ENCODE results near the gene RNF213. TPM values are rescaled to one million over a fixed set of nuclear protein-coding genes. Genes with fewer than 3 reads are reported as not detected.

RNF213 gene
- total RNA-seq, 4 donors from 2014 or later: 57.8 to 197 (median 94.1) TPM

DNA sequence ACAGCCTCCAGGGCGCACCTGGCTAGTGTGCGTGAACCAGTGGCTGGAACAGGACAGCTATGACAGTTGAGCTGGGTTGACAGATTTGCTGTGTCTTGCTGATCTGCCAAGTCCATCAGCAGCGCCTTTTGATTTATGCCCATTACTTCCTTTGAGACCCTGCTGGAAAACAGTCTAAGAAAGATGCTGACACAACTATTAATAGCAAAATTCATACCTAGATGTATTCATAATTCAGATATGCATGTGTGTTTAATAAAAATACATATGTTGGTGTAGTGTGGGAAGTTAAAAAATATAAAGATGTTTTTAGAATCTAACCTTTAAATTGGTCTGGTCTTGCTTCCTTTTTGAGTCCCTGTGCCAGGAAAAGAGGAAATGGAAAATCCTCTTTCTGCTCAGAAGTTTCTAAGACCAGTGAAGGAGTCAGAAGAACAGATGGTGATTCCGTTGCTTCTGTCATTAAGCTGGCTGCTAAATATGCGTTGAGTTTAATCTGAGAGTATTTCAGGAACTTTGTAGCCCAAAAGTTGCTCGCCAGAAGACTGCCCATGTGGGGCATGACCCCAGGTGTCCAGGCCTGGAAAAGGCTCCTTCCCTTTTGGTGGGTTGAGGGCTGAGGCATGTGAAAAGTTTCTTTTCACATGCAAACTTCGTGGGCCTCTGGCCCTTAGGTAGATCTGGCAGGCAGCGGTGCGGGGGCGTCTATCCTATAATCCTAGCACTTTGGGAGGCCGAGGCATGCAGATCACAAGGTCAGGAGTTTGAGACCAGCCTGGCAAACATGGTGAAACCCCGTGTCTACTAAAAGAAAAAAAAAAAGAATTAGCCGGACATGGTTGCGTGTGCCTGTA lies 114.3 kb downstream of the RNF213 start:
- no peak overlapping the region for H3K27ac ChIP-seq
- 81% methylated on average over 11 of the region's 14 CpGs for WGBS
- TF ChIP-seq EP300 (IDR thresholded peaks at IDR 0.05): no peak
- H3K4me3 ChIP-seq: no peak overlapping the region
- peaks cover 99% of the 10 kb centered on the region for H3K36me3 ChIP-seq
- H3K4me1 ChIP-seq: no peaks in the 10 kb centered on the region
- DNase-seq (ENCODE audit: low spot score in 2 of 2): peak in 1 of 2 donors; percentile 36
- H3K27me3 ChIP-seq: no peaks in the 10 kb centered on the region
- H3K9me3 ChIP-seq: no peaks in the 10 kb centered on the region

DNA sequence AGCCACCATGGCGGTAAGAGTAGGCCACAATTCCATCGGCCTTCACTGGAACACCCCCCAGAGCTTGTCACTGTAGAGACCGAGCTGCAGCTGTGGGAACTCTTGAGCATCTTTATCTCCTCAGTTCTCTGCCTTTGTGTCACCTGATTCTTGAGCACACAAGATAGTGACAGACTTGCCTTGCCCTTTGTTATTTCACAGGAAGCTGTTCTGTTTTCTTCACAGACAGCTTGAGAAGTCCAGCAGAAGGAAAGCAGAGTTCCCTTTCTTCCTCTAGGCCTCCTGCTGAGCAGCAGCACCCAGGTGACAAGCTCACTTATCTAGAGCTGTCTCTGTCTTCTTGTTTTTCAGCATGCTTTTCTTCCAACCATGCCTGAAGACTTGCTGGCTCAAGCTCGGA lies 115.9 kb downstream of the RNF213 start:
- Histone ChIP-seq H3K36me3 (peaks cover 99% of the 10 kb centered on the region), H3K27ac (no peak overlapping the region), H3K4me3 (no peak overlapping the region), H3K9me3 (no peaks in the 10 kb centered on the region), H3K27me3 (no peaks in the 10 kb centered on the region), H3K4me1 (no peaks in the 10 kb centered on the region)
- WGBS: 94% methylated on average over 3 of the region's 4 CpGs
- TF ChIP-seq EP300 (IDR thresholded peaks at IDR 0.05) (no peak), POLR2A (IDR thresholded peaks at IDR 0.05) (no peak), CTCF (IDR thresholded peaks at IDR 0.05) (no peak), POLR2AphosphoS5 (IDR thresholded peaks at IDR 0.05) (no peak)
- DNase-seq (ENCODE audit: low spot score in 2 of 2): no peak

GRCh38 chr17:80377798-80378197 lies 117.1 kb downstream of the RNF213 start:
- TF ChIP-seq EP300 (IDR thresholded peaks at IDR 0.05) (no peak), POLR2A (IDR thresholded peaks at IDR 0.05) (no peak), POLR2AphosphoS5 (IDR thresholded peaks at IDR 0.05) (no peak), CTCF (IDR thresholded peaks at IDR 0.05) (no peak)

DNA sequence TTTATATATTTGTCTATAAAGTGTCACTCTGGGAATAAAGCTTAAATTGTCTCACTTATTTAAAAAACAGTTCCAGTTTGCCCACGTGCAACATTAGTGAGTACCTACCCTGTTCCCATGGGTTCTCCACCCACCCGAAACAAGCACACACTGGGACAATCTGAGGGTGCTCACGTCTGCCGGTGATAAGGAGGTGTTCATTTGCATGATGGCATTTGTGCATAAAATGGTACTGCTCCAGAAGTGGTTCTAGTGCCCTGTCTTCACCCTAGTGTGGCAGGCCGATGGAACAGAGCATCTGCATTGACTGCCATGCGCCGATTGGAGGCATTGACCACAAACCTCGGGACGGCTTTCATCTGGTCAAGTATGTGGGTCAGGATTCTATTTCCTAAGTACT lies 118.7 kb downstream of the RNF213 start:
- no peaks in the 10 kb centered on the region for H3K27me3 ChIP-seq
- no peaks in the 10 kb centered on the region for H3K4me1 ChIP-seq
- no peaks in the 10 kb centered on the region for H3K9me3 ChIP-seq
- WGBS: 91% methylated on average over 9 of the region's 9 CpGs
- no peak for TF ChIP-seq EP300 (IDR thresholded peaks at IDR 0.05)
- TF ChIP-seq CTCF (IDR thresholded peaks at IDR 0.05): no peak
- no peak for TF ChIP-seq POLR2A (IDR thresholded peaks at IDR 0.05)
- TF ChIP-seq POLR2AphosphoS5 (IDR thresholded peaks at IDR 0.05): no peak
- no peak for DNase-seq (ENCODE audit: low spot score in 2 of 2)
- H3K36me3 ChIP-seq: peaks cover 98% of the 10 kb centered on the region
- no peak overlapping the region for H3K27ac ChIP-seq
- H3K4me3 ChIP-seq: no peak overlapping the region

More at GRCh38 chr17:80377798-80378197, 117.1 kb downstream of the RNF213 start:
- Histone ChIP-seq H3K27me3 (no peaks in the 10 kb centered on the region), H3K9me3 (no peaks in the 10 kb centered on the region), H3K4me3 (no peak overlapping the region), H3K27ac (no peak overlapping the region), H3K4me1 (no peaks in the 10 kb centered on the region), H3K36me3 (peaks cover 98% of the 10 kb centered on the region)
- 91% methylated on average over 5 of the region's 9 CpGs for WGBS
- peak in 1 of 2 donors; percentile 36 for DNase-seq (ENCODE audit: low spot score in 2 of 2)

- no peaks in the 10 kb centered on the region for H3K4me1 ChIP-seq
- TF ChIP-seq POLR2AphosphoS5 (IDR thresholded peaks at IDR 0.05) (no peak), POLR2A (IDR thresholded peaks at IDR 0.05) (no peak)
- peaks cover 98% of the 10 kb centered on the region for H3K36me3 ChIP-seq
- H3K27ac ChIP-seq: no peak overlapping the region
- H3K4me3 ChIP-seq: no peak overlapping the region
- no peaks in the 10 kb centered on the region for H3K27me3 ChIP-seq
- no peak for DNase-seq (ENCODE audit: low spot score in 2 of 2)
- WGBS: 92% methylated on average over 6 of the region's 6 CpGs
- no peaks in the 10 kb centered on the region for H3K9me3 ChIP-seq
These were observed 119.4 kb downstream of the RNF213 start for GRCh38 chr17:80380068-80380467.

- H3K4me1 ChIP-seq: no peaks in the 10 kb centered on the region
- H3K36me3 ChIP-seq: peaks cover 98% of the 10 kb centered on the region
- WGBS: 88% methylated on average over 20 of the region's 21 CpGs
- H3K27me3 ChIP-seq: no peaks in the 10 kb centered on the region
- H3K4me3 ChIP-seq: no peak overlapping the region
- no peak for DNase-seq (ENCODE audit: low spot score in 2 of 2)
- TF ChIP-seq EP300 (IDR thresholded peaks at IDR 0.05) (no peak), CTCF (IDR thresholded peaks at IDR 0.05) (no peak), POLR2AphosphoS5 (IDR thresholded peaks at IDR 0.05) (no peak), POLR2A (IDR thresholded peaks at IDR 0.05) (no peak)
- no peak overlapping the region for H3K27ac ChIP-seq
- no peaks in the 10 kb centered on the region for H3K9me3 ChIP-seq
These were observed 119.9 kb downstream of the RNF213 start for GRCh38 chr17:80380555-80381002.
